ENCODE data around the gene KIF2A.

The KIF2A gene

DNA sequence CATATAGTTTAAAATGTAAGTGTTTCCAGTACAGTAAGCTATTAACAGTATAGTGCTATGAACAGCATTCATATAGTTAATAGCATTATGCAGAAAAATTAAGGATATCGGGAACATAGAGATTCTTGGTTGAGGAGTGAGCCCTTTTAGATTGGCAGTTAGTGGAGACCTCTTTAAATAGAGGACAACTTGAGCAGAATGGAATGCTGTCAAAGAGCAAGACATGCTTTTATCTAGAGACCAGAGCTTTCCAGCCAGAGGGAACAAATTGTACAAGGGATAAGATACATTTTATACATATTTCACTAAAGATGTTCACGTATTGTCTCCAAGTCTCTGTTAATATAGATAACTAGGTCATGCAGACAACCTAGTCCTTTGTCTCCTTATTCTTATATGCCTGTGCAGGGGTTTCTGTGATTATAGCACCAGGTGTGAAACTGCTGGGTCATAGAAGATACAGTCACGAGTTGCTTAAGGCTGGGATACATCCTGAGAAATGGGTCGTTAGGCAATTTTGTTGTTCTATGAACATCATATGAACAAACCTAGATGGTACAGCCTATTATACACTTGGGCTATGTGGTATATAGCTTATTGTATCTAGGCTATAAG lies 112.6 kb downstream of the KIF2A start:
- no peak overlapping the region for H3K27ac ChIP-seq
- ChIA-PET POLR2A (ENCODE audit: low non-redundant PET) (no interaction called here), CTCF (no interaction called here)
- TF ChIP-seq, protein P1, sequence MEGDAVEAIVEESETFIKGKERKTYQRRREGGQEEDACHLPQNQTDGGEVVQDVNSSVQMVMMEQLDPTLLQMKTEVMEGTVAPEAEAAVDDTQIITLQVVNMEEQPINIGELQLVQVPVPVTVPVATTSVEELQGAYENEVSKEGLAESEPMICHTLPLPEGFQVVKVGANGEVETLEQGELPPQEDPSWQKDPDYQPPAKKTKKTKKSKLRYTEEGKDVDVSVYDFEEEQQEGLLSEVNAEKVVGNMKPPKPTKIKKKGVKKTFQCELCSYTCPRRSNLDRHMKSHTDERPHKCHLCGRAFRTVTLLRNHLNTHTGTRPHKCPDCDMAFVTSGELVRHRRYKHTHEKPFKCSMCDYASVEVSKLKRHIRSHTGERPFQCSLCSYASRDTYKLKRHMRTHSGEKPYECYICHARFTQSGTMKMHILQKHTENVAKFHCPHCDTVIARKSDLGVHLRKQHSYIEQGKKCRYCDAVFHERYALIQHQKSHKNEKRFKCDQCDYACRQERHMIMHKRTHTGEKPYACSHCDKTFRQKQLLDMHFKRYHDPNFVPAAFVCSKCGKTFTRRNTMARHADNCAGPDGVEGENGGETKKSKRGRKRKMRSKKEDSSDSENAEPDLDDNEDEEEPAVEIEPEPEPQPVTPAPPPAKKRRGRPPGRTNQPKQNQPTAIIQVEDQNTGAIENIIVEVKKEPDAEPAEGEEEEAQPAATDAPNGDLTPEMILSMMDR (conservative IDR thresholded peaks at IDR 0.05; ENCODE audit: low read depth), result no peak
- no peak for DNase-seq (ENCODE audit: low spot score)

DNA sequence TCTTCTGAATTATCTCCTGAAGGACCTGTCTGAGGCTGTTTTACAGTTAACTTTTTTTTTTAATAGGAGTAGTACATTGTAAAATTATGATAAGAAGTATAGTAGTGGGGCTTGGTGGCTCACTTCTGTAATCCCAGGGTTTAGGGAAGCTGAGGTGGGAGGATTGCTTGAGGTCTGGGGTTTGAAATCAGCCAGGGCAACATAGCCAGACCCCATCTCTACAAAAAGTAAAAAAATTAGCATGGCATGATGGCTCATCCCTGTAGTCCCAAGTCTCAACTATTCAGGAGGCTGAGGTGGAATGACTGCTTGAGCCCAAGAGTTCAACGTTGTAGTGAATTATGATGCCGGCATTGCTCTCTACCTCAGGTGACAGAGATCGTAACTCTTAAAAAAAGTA lies 113.6 kb downstream of the KIF2A start:
- DNase-seq (ENCODE audit: low spot score), result no peak
- TF ChIP-seq, protein P1 (conservative IDR thresholded peaks at IDR 0.05; ENCODE audit: low read depth), result no peak
- ChIA-PET CTCF (interaction anchor here (0.6 kb wide), 1 partner anchor 276 kb away, joined by 3 read pairs; no protein-coding TSS in a partner anchor), POLR2A (ENCODE audit: low non-redundant PET) (no interaction called here)
- no peak overlapping the region for H3K27ac ChIP-seq

DNA sequence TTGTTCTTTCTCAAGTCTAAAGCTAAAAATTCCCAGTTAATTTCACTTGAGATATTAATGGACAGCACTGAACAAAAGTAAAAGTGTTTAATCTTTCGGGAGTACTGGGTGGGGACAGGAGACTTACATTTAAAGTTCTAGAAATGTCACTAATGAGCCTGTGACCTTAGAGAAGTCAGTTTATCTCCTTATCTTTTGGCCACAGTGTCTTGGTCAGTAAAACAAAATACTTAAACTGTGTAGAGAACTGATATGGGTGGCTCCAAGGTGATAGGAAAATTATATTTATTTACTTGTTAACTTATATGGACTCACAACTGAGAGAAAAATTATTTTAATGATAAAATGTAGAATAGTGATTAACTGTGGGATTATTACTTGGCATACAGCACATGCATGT lies 115.4 kb downstream of the KIF2A start:
- ChIA-PET POLR2A (ENCODE audit: low non-redundant PET) (no interaction called here), CTCF (interaction anchor here (0.6 kb wide), 2 partner anchors 26 to 278 kb away, joined by 4 read pairs; no protein-coding TSS in a partner anchor)
- DNase-seq (ENCODE audit: low spot score), result no peak
- no peak overlapping the region for H3K27ac ChIP-seq
- TF ChIP-seq, protein P1 (conservative IDR thresholded peaks at IDR 0.05; ENCODE audit: low read depth), result no peak

DNA sequence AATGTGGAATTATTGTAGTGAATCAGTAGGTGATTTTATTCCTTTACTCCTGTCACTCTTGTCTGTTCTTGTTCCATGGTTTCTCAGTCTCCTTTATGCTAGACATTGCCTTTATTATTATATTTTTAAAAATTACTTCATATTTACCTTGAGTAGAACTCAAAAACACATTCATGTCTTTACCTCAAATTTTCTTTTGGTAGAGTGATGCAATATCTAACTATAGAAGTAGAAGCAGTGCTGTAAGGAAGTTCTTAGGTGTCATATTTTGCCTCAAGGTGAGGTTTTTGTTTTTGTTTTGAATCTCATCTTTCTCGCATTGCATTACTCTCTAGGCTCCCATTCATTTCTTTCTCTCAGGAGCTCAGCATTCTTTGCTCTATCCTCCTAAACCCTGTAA lies 118.8 kb downstream of the KIF2A start:
- no peak overlapping the region for H3K27ac ChIP-seq
- DNase-seq (ENCODE audit: low spot score), result no peak
- CTCF ChIA-PET, result interaction anchor here (0.6 to 1.6 kb wide), 3 partner anchors 10 to 354 kb away, joined by 3 to 9 read pairs (median 3); no protein-coding TSS in a partner anchor
- POLR2A ChIA-PET (ENCODE audit: low non-redundant PET), result no interaction called here
- TF ChIP-seq, protein P1 (conservative IDR thresholded peaks at IDR 0.05; ENCODE audit: low read depth), result no peak

DNA sequence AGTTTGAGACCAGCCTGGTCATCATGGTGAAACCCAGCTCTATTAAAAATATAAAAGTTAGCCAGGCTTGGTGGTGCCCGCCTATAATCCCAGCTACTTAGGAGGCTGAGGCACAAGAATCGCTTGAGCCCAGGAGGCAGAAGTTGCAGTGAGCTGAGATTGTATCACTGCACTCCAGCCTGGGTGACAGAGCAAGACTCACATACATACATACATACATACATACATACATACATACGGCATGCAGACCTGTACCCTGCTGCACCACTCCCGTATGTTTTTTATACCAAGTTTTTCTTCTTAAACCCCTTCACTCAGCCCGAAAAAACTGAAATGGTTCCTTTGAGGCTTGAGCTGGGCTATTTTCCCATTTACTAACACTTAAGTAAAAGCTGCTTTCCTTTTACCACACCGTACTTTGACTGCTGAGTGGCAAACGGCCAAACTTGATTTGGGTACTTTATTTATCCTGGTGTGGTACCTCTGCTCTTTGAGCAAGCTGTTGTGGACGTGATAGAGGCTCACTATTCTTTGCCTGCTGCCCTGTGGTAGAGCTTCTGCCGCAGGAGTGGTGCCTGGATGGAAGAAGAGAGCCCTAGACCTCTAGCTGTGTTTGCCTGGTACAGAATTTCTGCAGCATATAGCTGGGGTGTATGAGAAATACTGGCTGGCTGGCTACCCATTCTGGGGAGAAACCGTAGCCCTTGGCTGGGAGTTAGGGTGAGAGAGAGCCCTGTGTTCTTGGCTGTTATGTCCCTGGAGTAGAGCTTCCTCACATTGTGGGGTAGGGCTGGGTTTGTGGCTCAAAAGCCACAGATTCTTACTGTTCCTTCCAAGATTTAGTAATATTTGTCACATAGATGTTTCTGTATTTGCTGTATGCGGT lies 126.0 kb downstream of the KIF2A start:
- no peak overlapping the region for H3K27ac ChIP-seq
- no peak for DNase-seq (ENCODE audit: low spot score)
- TF ChIP-seq, protein P1 (conservative IDR thresholded peaks at IDR 0.05; ENCODE audit: low read depth), result no peak
- ChIA-PET CTCF (interaction anchor here (0.7 to 2.6 kb wide), 3 partner anchors 12 to 47 kb away, joined by 3 to 12 read pairs (median 3); no protein-coding TSS in a partner anchor), POLR2A (ENCODE audit: low non-redundant PET) (no interaction called here)

DNA sequence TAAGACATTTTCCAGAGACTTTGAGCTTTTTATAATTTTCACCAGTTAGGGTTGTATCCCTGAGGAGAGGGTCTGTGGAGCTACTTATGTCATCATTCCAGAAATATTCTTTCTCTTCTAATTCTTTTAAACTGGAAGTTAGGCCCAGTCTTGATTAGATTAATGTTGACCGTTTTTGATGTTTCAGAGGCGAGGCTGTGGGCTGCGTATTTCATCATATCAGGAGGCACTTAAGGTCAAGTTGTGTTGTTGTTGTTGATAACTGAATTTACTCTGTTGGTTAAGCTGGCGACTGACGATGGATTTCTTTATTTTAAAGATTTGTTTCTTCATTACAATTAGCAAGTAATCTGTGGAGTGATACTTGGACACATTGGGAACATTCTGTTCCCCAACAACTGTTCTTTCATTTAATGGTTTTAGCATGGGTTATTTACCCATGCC lies 126.6 kb downstream of the KIF2A start:
- H3K27ac ChIP-seq, result no peak overlapping the region
- CTCF ChIA-PET, result interaction anchor here (0.7 to 2.6 kb wide), 3 partner anchors 11 to 48 kb away, joined by 3 to 12 read pairs (median 3); no protein-coding TSS in a partner anchor

More for the DNA sequence above, 126.6 kb downstream of the KIF2A start:
- POLR2A ChIA-PET (ENCODE audit: low non-redundant PET), result no interaction called here
- TF ChIP-seq, protein P1 (conservative IDR thresholded peaks at IDR 0.05; ENCODE audit: low read depth), result no peak
- no peak for DNase-seq (ENCODE audit: low spot score)
